NCI-H748 (cell line): ENCODE results near the gene MESD.

Experiments used
- DNase-seq: peaks from one replicate; lab custom pipeline; 2025; ENCODE audit not compliant: unreplicated experiment; lab: John Stamatoyannopoulos, UW

The MESD gene

GRCh38 chr15:81015621-81016488 lies 26.2 kb upstream of the MESD start:
- no peak for DNase-seq

- DNase-seq: no peak
Observed at GRCh38 chr15:81014446-81015093, 25.0 kb upstream of the MESD start.

GRCh38 chr15:81013396-81013929 lies 23.8 kb upstream of the MESD start:
- no peak for DNase-seq

DNA sequence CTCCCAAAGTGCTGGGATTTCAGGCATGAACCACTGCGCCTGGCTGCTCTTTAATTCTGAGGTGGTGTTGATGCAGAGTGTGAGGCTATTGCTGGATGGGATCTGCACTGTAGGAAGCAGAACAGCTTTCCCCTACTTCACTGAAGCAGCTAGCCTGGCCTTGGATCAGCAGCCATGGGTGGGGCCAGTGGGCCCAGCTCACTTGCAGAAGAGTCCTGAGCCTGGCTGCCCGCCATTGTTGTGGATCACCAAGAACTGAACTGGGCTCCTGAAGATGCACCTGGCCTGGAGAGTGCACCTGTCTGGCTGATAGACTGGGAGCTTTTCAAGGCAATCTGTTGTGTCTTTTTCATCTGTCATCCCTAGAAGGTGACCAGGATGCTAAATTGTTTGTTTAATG lies 23.0 kb upstream of the MESD start:
- no peak for DNase-seq

DNA sequence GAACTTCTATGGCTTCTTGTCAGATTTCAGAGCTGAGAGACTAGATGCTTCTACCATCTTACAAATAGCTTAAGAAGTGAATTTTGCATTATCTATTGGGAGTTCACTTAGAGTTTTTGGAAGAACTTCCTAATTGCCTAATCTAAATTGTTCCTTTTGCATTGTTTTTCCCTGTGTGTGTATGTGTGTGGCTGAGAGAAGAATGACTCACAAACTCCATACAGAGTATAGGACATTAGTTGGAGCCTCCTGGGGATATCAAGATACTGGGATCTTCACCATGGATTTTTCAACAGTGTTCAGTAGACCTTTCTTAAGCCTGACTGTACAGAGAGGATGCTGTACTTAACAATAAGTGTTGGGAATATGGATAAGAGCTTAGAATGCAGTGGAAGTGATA lies 22.0 kb upstream of the MESD start:
- no peak for DNase-seq

GRCh38 chr15:81010086-81010485 lies 20.5 kb upstream of the MESD start:
- DNase-seq: no peak

- DNase-seq: no peak
Observed at GRCh38 chr15:81008312-81008711, 18.7 kb upstream of the MESD start.

GRCh38 chr15:81007428-81008064 lies 17.9 kb upstream of the MESD start:
- no peak for DNase-seq

DNA sequence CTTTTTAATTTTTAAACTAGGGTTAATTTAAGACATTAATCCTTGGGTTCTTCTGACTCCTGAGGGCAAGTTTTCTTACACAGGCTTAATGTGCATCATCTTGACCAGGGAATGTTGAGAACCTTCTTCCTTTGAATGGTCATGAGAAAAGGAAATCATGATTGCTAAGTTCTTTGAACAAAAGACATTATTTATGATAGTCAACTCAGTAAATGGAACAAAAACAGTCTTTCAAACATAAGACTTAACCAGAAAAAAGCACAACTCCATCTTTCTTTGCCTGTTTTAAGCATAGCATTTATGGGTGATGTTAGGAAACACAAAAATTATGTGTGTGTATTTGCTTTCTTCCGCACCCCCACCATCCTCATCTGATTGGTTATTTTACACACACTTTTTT lies 16.5 kb upstream of the MESD start:
- DNase-seq: no peak

- no peak for DNase-seq
Observed at GRCh38 chr15:81003097-81003350, 13.4 kb upstream of the MESD start.

DNA sequence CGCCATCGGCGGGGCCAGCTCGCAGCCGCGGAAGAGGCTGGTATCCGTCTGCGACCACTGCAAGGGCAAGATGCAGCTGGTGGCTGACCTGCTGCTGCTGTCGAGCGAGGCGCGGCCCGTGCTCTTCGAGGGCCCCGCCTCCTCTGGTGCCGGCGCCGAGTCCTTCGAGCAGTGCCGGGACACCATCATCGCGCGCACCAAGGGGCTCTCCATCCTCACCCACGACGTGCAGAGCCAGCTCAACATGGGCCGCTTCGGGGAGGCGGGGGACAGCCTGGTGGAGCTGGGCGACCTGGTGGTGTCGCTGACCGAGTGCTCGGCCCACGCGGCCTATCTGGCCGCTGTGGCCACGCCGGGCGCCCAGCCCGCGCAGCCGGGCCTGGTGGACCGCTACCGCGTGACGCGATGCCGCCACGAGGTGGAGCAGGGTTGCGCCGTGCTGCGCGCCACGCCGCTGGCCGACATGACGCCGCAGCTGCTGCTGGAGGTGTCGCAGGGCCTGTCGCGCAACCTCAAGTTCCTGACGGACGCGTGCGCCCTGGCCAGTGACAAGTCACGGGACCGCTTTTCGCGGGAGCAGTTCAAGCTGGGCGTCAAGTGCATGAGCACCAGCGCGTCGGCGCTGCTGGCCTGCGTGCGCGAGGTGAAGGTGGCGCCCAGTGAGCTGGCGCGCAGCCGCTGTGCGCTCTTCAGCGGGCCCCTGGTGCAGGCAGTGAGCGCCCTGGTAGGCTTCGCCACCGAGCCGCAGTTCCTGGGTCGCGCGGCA lies 12.9 kb upstream of the MESD start:
- peak; percentile 34 for DNase-seq

GRCh38 chr15:81002009-81002330 lies 12.4 kb upstream of the MESD start:
- DNase-seq: no peak

DNA sequence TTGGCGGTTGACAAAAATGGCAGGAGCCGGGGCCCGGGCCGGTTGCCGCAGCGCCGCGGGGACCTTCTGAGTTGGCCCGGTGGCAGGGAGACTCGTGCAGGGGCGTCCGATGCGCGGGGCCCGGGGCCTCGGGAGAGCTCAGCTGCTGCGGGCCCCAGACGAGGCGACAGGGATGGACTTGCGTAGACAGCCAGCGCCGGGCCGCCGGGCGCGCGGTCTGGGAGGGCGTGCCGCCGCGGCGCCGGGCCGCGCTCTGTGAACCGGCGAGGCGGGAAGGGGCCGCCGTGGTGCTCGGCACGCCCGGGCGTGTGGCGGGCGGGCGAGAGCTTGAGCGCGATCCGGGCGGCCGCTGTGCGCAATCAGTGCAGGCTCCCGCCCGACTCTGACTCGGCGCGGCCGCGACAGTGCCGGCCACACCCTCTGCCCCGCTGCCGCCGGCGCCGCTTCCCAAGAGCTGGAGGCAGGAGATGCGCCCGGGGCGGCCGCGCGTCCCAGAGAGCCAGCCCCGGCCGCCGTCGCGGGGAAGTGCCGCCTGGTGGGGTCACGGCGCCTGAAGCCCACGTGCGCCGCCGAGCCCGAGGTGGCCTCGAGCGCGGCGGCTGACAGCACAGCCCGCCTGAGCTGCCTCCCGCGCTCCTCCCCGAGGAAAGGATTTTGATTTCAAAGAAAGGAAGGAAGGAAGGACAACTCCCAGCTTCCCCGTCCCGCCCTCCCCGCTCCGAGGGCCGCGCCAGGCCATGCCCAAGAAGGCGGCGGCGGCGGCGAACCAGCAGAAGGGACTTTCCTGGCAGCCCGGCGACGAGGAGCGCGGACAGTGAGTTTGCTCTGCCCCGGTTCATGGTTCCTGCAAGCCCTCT lies 11.8 kb upstream of the MESD start:
- DNase-seq: peak; percentile 61

DNA sequence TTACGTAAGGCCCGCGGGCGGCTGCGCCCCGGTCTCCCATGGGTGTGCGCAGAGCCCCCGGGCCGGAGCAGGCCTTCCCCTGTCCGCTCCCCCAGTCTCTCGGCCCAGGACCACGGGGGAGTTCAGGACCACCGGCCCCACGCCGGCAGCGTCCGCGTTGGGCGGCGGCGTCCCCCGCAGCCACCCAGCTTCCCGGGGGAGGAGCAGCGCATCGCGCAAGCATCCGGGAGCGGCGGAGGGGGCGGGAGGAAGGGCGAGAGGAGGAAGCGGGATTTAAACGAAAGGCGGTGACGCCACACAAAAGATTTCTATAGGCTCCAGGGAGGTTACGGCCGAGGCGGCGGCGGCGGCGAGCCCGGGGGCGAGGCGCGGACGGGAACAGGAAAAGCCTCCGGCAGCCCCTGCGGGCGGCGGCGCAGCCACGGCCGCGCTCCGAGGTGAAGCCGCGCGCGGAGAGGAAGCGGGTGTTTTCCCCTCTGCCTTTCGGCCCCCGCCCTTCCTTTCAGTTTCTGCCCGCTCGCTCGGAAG lies 11.1 kb upstream of the MESD start, which contains the start of gene TLNRD1:
TSS of gene TLNRD1 (plus strand) at position 300 of the 528 bp plus-strand sequence. CDS start 1,349 bp downstream, outside the sequence.
- DNase-seq: peak; percentile 89

DNA sequence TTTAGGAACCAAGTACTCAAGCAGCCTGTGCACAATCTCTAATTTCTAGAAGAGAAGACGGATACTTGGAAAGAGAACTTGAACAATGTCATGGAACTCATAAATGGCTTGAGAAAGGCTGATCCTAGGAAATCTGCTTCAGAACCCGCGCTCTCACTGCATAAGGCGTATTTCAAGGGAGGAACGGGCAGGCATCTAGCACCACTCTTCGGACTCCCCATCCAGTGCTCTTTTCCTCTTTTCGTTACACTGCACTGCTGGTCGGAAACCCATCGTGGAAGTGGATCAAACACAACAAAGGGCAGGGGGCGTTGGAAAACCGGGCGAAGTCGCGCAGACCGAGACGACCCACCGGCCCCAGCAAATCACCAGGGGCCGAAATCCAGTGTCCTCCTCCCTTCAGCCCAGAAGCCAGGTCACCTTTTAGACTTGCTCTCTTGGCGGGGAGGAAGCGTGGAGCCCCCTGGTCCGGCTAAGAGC lies 10.6 kb upstream of the MESD start:
- no peak for DNase-seq

GRCh38 chr15:80999623-81000036 lies 10.0 kb upstream of the MESD start:
- DNase-seq: peak; percentile 31

GRCh38 chr15:80998251-80998650 lies 8.6 kb upstream of the MESD start:
- DNase-seq: peak; percentile 4

- no peak for DNase-seq
Observed at GRCh38 chr15:80997692-80998091, 8.1 kb upstream of the MESD start.

GRCh38 chr15:80996247-80996646 lies 6.6 kb upstream of the MESD start:
- DNase-seq: peak; percentile 49

- DNase-seq: no peak
Observed at GRCh38 chr15:80992441-80992840, 2.8 kb upstream of the MESD start.
